HT-29 (cell line): ENCODE data around the gene KDM1B. TPM values are rescaled to one million over a fixed set of nuclear protein-coding genes. Genes with fewer than 3 reads are reported as not detected.
"Not testable (repeated sequence)": the region's sequence is repeated elsewhere in the genome, so short reads cannot be mapped to it uniquely, and the experiment has no call there.

Experiments
- DNase-seq: peaks from one replicate; pipeline ENCODE4 v3.0.0-alpha.2; 2015; ENCODE audit warnings: low spot score
- total RNA-seq: library from RNA; depleted of rRNA; stranded (reverse); fragments of >200 nt; shearing (Covaris generic); gene quantifications from 2 replicates; pipeline ENCODE4 v1.2.3, GENCODE V29; 2014

Gene KDM1B
- total RNA-seq, 1 experiment from 2014 or later: 12.0 TPM

DNA sequence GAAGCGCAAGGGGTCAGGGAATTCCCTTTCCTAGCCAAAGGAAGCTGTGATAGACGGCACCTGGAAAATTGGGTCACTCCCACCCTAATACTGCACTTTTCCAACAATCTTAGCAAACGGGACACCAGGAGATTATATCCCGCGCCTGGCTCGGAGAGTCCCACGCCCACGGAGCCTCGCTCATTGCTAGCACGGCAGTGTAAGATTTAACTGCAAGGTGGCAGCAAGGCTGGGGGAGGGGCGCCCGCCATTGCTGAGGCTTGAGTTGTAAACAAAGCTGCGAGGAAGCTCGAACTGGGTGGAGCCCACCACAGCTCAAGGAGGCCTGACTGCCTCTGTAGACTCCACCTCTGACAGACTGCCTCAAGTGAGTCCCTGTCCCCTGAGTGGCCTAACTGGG lies 73.4 kb downstream of the KDM1B start:
- not testable (repeated sequence) for DNase-seq

DNA sequence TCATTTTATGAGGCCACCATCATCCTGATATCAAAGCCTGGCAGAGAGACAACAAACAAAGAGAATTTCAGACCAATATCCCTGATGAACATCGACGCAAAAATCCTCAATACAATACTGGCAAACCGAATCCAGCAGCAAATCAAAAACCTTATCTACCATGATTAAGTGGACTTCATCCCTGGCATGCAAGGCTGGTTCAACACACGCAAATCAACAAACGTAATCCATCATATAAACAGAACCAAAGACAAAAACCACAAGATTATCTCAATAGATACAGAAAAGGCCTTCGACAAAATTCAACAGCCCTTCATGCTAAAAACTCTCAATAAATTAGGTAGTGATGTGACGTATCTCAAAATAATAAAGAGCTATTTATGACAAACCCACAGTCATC lies 76.6 kb downstream of the KDM1B start:
- DNase-seq: not testable (repeated sequence)

DNA sequence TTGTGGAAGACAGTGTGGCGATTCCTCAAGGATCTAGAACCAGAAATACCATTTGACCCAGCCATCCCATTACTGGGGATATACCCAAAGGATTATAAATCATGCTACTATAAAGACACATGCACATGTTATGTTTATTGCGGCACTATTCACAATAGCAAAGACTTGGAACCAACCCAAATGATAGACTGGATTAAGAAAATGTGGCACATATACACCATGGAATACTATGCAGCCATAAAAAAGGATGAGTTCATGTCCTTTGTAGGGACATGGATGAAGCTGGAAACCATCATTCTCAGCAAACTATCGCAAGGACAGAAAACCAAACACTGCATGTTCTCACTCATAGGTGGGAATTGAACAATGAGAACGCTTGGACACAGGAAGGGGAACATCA lies 78.5 kb downstream of the KDM1B start:
- DNase-seq: not testable (repeated sequence)

DNA sequence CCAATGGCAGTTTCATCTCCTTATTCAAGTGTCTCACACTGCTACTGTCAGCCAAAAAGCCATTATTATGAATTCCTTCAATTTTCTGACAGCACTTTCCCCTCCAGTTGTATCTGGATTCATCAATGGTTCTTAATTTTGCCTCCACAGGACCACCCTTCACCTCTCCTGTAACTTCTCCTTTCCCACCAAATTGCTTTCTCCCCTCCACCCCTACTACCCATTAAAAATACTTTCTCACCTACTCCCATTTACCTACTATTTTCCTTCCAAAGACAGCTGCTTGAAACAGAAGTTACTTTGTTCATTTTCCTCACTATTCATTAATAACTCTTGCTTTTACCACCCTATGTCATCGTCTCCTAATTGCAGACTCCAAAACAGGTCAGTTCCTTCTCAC lies 79.3 kb downstream of the KDM1B start:
- DNase-seq: no peak

DNA sequence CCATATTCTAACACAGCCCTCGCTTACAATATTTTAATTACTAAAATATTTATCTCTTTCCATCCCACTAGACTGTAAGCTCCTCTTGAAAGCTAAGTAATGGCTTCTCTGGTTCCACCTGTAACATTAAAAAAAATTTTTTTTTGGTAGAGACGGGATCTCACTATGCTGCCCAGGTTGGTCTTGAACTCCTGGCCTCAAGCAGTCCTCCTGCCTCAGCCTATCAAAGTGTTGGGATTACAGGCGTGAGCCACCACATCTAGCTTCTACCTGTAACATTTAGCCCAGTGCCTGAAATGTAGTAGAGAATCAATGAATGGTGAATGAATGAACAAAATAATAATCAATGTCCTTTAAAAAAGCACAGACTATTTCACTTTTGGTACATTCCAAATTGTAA lies 80.3 kb downstream of the KDM1B start:
- DNase-seq: no peak

DNA sequence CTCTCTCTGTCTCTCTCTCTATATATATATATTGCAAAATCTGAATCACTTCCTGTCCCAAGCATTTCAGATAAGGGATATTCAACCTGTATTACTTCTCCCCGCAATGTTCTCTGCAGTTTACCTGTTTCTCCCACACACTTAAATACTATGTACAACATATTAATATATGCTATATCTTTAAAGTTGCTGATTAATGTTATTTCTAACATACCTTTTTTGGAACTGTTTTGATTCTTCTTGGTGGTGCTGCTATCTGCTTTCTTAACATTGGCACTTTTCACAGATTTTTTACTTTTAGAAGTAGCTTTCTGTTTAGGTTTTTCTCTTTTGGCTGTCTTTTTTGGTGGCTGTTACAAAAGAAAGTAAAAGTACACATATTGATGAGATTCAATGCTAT lies 81.9 kb downstream of the KDM1B start:
- DNase-seq: no peak

DNA sequence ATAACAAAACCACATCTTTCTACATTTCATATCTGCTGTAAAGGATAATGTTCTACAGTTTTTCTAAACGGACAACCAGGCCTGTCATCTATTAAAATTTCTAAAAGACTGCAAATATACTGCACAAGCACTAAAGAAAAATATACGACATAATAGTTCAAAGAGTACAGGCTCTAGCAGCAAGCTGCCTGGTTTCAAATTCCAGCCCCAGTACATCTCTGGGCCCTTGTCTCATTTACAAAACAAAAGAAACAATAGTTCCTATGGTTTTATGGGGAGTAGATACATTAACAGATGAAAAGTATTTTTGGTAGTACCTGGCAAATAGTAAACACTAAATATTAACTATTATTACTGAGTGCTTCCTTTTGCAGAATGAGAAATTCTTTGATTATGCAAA lies 85.0 kb downstream of the KDM1B start:
- no peak for DNase-seq

DNA sequence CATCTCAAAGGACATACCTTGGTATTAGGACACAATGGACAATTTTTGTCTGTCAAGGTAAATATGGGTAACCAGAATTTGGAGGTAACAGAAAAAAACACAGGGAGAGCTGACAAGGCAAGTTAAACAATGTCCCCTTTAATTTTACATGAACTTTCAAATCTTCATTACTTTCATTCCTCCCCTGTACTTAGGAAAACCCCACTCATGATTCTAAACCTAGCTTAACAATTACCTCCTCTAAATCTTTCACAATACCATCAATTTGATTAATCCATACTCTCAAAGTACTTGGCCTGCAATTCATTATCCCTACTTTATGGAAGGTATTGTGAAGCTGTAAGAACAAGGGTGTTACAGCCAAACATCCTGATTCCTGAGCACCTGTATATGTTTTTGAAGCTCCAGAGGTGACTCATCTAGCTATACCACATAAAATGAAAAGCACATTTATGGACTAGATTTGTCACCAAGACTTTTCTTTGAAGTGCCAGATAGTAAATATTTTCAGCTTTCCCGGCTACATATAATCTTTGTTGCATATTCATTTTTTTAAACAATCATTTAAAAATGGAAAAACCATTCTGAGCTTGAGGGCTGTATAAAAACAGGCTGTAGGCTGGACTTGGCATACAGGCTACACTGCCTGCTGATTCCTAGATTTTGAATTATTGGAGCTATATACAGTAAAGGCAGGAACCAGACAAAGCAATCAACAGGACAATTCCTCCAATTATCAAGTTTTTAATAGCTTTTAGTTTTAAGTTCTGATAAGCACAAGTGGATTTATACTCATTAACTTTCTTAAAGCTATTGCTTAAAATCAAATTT lies 86.2 kb downstream of the KDM1B start:
- DNase-seq: peak; percentile 28

DNA sequence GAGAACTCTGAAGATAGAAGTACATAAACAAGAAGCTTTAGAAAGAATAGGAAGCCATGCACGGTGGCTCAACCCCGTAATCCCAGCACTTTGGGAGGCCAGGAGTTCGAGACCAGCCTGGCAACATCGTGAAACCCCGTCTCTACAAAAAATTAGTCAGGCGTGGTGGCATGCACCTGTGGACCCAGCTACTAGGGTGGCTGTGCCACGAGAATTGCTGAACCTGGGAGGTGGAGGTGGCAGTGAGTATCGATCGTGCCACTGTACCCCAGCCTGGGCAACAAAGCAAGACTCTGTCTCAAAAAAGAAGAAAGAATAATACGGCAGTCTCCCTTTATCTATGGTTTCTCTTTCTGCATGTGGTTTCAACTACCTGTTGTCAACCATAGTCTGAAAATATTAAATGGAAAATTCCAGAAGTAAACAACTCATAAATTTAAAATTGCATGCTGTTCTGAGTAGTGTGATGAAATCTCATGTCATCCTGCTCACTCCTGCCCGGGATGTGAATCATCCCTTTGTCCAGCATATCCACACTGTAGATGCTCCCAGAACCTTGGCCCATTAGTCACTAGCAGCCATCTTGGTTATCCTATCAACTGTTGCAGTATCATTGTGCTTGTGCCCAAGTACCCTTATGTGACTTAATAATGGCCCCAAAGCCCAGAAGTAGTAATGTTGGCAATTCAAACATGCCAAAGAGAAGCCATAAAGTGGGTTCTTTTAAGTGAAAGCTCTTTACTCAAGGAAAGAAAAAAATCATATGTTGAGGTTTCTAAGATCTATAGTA lies 87.0 kb downstream of the KDM1B start:
- DNase-seq: no peak

DNA sequence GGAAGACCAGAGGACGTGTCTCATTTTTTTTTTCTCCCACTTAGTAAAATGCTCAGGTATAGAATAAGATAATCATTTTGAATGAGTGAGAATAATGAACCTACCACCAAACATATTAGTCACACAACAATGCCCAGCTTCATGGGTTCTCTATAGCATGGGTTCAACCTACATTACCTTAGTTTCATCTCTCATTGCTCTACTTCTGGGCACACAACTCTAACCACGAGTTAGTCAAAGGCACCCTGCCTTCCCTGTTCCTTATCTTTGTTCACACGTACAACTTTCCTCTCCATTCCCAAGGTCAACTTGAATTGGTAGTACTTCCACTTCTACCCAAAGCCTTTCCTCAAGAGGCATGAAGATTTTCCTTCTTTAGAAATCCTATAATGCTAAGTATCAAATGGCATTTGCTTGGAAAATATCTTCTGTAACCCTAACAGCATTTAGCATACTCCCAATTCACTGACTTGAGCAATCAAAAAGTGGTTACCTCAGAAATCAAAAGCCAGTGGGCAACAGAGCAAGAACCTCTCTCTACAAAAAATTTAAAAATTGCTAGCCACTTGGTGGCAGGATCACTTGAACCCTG lies 88.2 kb downstream of the KDM1B start:
- no peak for DNase-seq

DNA sequence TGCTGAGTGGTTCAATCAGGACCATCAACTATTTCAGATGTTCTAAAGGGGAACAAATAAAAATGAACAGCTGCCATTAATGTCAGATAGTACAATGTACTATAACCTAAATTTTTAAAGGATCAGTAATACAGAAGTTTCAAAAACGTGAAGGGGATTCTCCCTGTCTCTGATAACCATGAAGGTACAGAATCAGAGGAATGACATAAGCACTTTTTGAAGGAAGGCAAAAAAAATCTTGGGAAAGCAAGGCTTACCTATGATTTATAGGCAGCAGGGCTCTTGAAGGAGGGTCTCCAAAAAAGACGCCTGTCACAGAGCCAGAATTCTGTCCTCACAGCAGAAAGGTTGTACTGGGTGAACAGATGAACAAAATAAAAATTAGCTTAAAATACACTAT lies 89.0 kb downstream of the KDM1B start:
- no peak for DNase-seq

DNA sequence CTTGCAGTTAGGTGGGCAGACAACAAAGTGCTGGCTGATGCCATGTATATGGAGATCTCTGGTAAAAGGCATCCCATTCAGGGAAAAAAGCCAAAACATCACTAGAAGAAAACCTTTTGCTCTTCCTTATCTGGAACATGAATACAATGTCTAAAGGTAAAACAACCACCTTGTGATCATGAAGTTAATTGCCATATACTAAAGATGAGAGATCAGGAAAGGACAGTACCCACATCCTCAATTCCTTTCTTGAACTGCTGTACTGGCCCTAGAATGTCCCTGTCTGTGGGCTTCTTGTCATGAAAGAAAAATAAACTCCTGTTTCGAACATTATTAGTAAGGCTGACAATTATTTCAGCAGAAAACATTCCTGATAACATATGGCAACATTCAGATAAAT lies 89.9 kb downstream of the KDM1B start:
- no peak for DNase-seq

DNA sequence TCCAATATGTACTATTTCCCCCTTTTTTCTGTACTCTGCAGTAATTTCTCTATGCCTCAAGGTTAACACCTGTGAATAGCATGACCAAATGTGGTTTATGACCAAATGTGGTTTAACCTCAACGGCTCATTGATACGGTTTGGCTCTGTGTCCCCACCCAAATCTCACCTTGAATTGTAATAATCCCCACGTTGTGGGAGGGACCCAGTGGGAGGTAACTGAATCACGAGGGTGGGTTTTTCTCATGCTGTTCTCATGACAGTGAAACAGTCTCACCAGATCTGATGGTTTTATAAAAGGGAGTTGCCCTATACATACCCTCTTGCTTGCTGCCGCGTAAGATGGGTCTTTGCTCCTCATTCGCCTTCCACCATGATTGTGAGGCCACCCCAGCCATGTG lies 90.4 kb downstream of the KDM1B start:
- no peak for DNase-seq

DNA sequence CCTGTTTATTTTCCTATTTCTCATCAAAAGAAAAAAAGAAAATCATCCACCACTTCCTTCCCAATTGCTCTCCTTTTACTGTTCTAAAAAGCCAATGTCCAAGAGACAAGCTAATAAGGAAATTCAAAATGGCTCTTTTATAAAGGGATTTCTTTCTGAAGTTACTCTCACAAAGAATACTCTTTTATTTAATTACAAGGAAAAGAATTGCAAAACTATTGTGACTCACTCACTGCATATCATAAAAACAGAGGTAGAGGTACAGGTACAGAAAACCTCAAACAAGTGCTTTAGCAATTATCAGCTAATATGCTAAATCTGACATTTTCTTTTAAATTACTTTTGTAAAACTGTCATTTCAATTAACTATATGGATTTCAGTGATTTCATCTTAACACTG lies 91.0 kb downstream of the KDM1B start:
- no peak for DNase-seq

DNA sequence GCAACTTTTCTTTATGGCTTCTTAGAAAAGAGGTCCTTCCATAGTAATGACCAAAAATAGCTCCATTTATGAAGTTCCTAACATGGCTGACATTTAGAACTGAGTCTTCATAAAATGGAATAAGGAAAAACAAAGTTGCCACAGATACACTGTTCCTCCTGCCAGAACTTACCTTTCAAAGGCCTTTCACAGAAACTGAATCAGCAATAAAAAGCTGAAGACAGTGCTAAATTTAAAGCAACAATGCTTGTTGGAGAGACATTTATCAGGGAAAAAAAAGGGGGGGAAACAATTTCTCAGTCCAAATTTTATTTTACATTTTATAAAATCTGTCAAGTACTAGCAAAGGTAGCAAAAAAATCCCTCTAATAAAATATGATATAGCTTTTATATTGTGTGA lies 91.8 kb downstream of the KDM1B start:
- DNase-seq: no peak

DNA sequence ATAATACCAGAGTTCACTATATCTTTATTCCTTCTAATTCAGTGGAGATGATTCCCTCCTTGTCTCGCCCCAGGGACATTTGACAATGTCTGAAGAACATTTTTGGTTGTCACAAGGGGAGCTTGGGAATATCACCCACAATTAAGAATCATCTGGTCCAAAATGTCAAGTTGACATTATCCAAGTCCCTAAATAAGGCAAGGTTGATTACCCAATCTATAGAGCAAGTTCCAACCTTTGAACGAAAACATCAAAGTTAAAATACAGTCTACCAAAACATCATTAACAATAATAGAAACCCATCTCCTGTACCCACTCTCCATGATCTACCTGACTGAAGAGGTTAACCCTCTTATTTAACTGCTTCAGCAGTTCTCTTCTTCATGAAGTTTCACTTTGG lies 93.5 kb downstream of the KDM1B start:
- no peak for DNase-seq

DNA sequence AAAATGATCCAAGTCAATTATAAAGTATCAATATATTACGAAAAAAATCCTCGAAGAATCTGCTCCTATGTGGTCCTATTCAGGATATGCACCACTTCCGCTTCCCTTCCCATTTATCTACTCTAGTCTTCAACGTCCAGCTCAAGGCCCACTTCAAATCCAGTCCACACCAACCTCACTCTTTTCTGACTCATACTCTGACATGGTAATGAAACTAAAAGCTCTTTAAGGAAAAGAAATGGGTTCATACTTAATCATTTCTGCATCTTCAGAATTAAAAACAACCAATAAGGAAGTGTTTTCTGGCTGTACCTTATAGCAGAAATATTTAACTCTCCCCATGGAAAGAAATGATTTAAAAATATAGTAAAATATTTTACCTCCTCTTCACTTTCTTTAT lies 94.0 kb downstream of the KDM1B start:
- no peak for DNase-seq

DNA sequence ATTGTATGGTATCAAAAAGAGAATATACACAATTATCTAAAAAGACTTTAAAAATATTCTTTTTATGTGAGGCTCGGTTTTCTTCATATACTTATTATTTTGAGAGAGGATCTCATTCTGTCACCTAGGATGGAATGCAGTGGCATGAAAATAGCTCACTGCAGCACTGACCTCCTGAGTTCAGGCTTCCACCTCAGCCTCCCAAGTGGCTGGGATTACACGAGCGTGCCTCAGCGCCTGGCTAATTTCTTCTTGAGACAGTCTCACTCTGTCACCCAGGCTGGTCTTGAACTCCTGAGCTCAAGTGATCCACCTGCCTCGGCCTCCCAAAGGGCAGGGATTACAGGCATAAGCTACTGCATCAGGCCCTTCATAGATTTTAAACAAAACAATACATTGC lies 98.4 kb downstream of the KDM1B start:
- DNase-seq: no peak

DNA sequence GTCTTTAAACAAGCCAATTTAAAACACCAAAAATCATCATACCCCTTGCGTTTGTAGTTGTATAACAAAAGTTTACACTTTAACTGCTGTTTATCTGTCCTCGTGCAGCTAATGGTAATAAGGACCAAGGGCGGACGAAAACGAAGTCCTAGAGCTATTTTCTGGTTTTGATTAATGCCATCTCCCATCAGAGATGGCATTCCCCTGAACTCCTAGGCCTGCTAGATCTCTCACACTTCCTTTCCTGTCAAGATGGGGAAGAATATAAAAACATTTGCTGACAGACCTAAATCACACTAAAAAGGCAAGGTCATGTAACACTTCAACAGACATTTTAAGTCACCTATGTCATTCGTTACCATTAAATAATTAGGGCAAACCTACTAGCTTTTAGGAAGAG lies 99.6 kb downstream of the KDM1B start:
- DNase-seq: no peak

DNA sequence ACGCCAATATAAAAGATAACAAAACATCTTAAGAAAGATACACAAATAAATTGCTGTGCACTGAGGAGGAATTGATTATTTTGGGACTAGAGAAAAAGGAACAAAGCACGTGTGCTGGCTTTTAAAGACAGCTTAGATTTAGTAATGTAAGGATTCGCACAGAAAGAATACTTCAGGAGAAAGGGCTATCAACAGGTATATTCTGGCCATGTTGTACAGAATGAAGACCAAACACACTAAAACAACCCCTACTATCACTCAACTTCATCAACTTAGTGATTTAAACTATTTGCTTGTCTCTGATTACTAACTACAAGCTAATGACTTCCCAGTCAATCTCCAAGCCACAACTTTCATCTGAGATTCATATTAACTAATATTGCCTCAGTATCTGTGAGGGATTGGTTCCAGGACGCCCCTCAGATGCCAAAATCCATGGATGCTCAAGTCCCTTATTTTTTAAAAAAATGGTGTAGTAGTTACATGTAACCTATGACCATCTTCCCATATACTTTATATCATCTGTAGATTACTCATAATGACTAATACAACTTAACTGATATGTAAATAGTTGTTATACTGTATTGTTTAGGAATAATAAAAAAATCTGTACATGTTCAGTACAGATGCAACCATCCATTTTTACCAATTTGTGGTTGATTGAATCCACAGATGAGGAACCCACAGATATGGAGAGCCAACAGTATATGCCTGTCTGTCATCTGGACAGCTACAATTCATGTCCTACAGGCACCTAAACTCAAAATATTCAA lies 104.6 kb downstream of the KDM1B start:
- no peak for DNase-seq

DNA sequence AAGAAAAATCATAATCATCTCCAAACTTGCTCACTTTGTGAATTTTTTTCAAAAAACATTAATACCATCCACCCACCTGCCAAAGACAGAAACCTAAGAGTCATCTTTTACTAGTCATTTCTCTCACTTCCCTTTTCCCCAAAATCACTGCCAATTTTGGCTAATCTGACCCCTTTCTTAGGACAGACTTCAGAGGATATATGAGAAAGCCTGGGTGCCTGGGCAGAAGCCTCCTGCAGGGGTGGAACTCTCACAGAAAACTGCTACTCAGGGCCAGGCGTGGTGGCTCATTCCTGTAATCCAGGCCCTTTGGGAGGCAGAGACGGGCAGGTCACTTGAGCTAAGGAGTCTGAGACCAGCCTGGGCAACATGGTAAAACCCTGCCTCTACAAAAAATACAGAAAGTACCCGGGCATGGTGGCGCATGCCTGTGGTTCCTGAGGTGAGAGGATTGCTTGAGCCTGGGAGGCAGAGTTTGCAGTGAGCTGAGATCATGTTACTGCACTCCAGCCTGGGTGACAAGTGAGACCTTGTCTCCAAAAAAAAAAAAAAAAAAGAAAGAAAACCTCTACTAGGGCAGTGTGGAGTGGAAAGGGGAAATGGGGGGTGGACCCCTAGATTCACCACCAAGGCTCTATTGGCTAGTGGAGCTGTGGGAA lies 105.4 kb downstream of the KDM1B start:
- no peak for DNase-seq
